K562 (cell line): ENCODE measurements around the gene NRXN3. TPM values are rescaled to one million over a fixed set of nuclear protein-coding genes. Genes with fewer than 3 reads are reported as not detected.

Experiments used
- ATAC-seq: fragments of 200-7000 bp; cut with Tn5 transposase; 3 replicates; pipeline ENCODE4 v1.9.1; 2020; ENCODE audit warnings: moderate library complexity
- BruUV-seq: library from RNA; stranded (reverse); fragments of 400-500 nt; replicated peaks from 2 replicates; lab custom pipeline; 2021; lab: Mats Ljungman, UMichigan
- CTCF ChIA-PET: fragments of 300-600 bp; formaldehyde crosslinking; extraction: SDS; loops from one replicate; lab custom pipeline; 2021; ENCODE audit warnings: low intra/inter-chr PET ratio; lab: Yijun Ruan, JAX
- POLR2A ChIA-PET: fragments of 300-600, 350-650 bp; sonication (Branson Sonifier 250); formaldehyde crosslinking; extraction: SDS; loops from one replicate; lab custom pipeline; 2021; ENCODE audit warnings: antibody characterized with exemption, inconsistent platforms; lab: Yijun Ruan, JAX
- DNase-seq, 4 experiments: peaks; one replicate each; pipeline versions ENCODE4 v3.0.0 to v3.0.0-alpha.2; 2011 to 2018; ENCODE audit warnings: low spot score in 3 of 4, mixed read lengths in 3 of 4; ENCODE audit errors: extremely low read depth in 1 of 4
- FAIRE-seq: peaks from 2 replicates; lab custom pipeline; 2011; peaks lifted over from hg19 to GRCh38; lab: Jason Lieb, UNC
- H2AFZ ChIP-seq: 2 replicates; pipeline ENCODE4 v1.6.0; 2011; ENCODE audit warnings: low read depth, low read length, control low read depth, inconsistent platforms
- H3K27ac ChIP-seq: fragments of 200-600 bp; 3 replicates; pipeline ENCODE4 v1.8.0; 2011; ENCODE audit warnings: low read depth, mild to moderate bottlenecking, control low read depth, inconsistent platforms, low read length, moderate library complexity, mixed read lengths; ENCODE audit errors: extremely low read depth
- H3K27me3 ChIP-seq, 2 experiments: fragments of 300-600 bp in 1 of 2; 2 replicates in 1 of 2; 3 replicates in 1 of 2; pipeline versions ENCODE4 v1.6.0 to v1.8.0; 2011; ENCODE audit warnings: inconsistent platforms in 2 of 2, low read length in 2 of 2, mild to moderate bottlenecking in 1 of 2, mixed read lengths in 1 of 2, moderate library complexity in 1 of 2; ENCODE audit not compliant: control insufficient read depth in 2 of 2, insufficient read depth in 2 of 2
- H3K36me3 ChIP-seq: fragments of 300-600 bp; 3 replicates; pipeline ENCODE4 v1.8.0; 2011; ENCODE audit warnings: mild to moderate bottlenecking, low read length, inconsistent platforms; ENCODE audit not compliant: control insufficient read depth, insufficient read depth
- H3K4me1 ChIP-seq, 2 experiments: fragments of 200-600 bp in 1 of 2; replicated peaks in 1 of 2; 2 replicates in 1 of 2; 3 replicates in 1 of 2; pipeline versions ENCODE4 v1.5.1 to v1.8.0; 2011; ENCODE audit warnings: inconsistent platforms in 2 of 2, low read length in 2 of 2, mild to moderate bottlenecking in 1 of 2, mixed read lengths in 1 of 2, moderate library complexity in 1 of 2; ENCODE audit not compliant: control insufficient read depth in 2 of 2, insufficient read depth in 2 of 2
- H3K4me2 ChIP-seq: 2 replicates; pipeline ENCODE4 v1.6.1; 2011; ENCODE audit warnings: low read length, control low read depth, inconsistent platforms, mixed read lengths; ENCODE audit not compliant: insufficient read depth
- H3K4me3 ChIP-seq: fragments of 200-600 bp; sonication (generic), shearing (Covaris generic); 2 replicates; pipeline ENCODE4 v1.5.1; 2016; ENCODE audit warnings: control low read depth, inconsistent platforms
- H3K79me2 ChIP-seq: fragments of 200-600 bp; 3 replicates; pipeline ENCODE4 v1.8.0; 2011; ENCODE audit warnings: low read length, inconsistent platforms; ENCODE audit not compliant: control insufficient read depth, insufficient read depth
- H3K9ac ChIP-seq, 2 experiments: 2 replicates each; pipeline versions ENCODE4 v1.6.0 to v1.6.1; 2011; ENCODE audit warnings: low read depth in 2 of 2, low read length in 2 of 2, control low read depth in 1 of 2, inconsistent platforms in 1 of 2, mild to moderate bottlenecking in 1 of 2, mixed read lengths in 1 of 2; ENCODE audit not compliant: insufficient read depth in 1 of 2
- H3K9me1 ChIP-seq: one replicate; pipeline ENCODE4 v1.6.0; 2011; ENCODE audit warnings: inconsistent platforms, mild to moderate bottlenecking, low read length, moderate library complexity; ENCODE audit not compliant: control insufficient read depth, insufficient read depth
- H3K9me3 ChIP-seq: replicated peaks from 2 replicates; pipeline ENCODE4 v1.5.1; 2011; ENCODE audit warnings: low read depth, low read length, inconsistent platforms; ENCODE audit not compliant: control insufficient read depth, insufficient read depth
- H4K20me1 ChIP-seq: replicated peaks from 2 replicates; pipeline ENCODE4 v1.6.1; 2011; ENCODE audit warnings: low read length, inconsistent platforms, mixed read lengths; ENCODE audit not compliant: control insufficient read depth, insufficient read depth
- ARID2 ChIP-seq: fragments of 450-650 bp; IDR thresholded peaks from 2 replicates; pipeline ENCODE4 v1.6.1; 2017; ENCODE audit warnings: antibody characterized with exemption, mild to moderate bottlenecking
- CCAR2 ChIP-seq: fragments of 200-400 bp; formaldehyde crosslinking; IDR thresholded peaks from 2 replicates; pipeline ENCODE4 v1.6.1; 2017; ENCODE audit warnings: mild to moderate bottlenecking, low read depth, low read length
- CHAMP1 ChIP-seq: fragments of 450-650 bp; IDR thresholded peaks from 2 replicates; pipeline ENCODE4 v1.6.1; 2016; ENCODE audit warnings: mild to moderate bottlenecking
- ELF4 ChIP-seq: fragments of 450-650 bp; formaldehyde crosslinking; IDR thresholded peaks from 2 replicates; pipeline ENCODE4 v1.4.0; 2022; ENCODE audit warnings: missing genetic modification characterization
- FOSL1 ChIP-seq: fragments of 200-800 bp; sonication (Bioruptor generic); conservative IDR thresholded peaks from 2 replicates; pipeline ENCODE4 v1.6.1; 2016; ENCODE audit warnings: missing genetic modification characterization, missing compliant biosample characterization
- HMG20B ChIP-seq: fragments of 250-450 bp; sonication (Bioruptor Pico); IDR thresholded peaks from 2 replicates; pipeline ENCODE4 v1.5.0; 2021; ENCODE audit warnings: mild to moderate bottlenecking
- LARP7 ChIP-seq: fragments of 450-650 bp; IDR thresholded peaks from 2 replicates; pipeline ENCODE4 v1.6.1; 2016
- MAFK ChIP-seq: IDR thresholded peaks from 2 replicates; pipeline ENCODE4 v1.6.1; 2011; ENCODE audit warnings: low read length, improper control_type of control experiment
- NCOA2 ChIP-seq, 2 experiments: fragments of 450-650 bp; IDR thresholded peaks; 2 replicates each; pipeline ENCODE4 v1.6.1; 2018; ENCODE audit warnings: mild to moderate bottlenecking in 2 of 2, moderate library complexity in 1 of 2; ENCODE audit not compliant: partially characterized antibody in 2 of 2
- PTBP1 ChIP-seq: fragments of 200-400 bp; formaldehyde crosslinking; IDR thresholded peaks from 2 replicates; pipeline ENCODE4 v1.6.1; 2017; ENCODE audit warnings: low read depth, low read length
- RCOR1 ChIP-seq, 2 experiments: IDR thresholded peaks; 2 replicates each; pipeline ENCODE4 v1.6.1; 2012; ENCODE audit warnings: low read depth in 2 of 2, low read length in 2 of 2, borderline replicate concordance in 1 of 2, improper control_type of control experiment in 1 of 2
- TAF1 ChIP-seq: IDR thresholded peaks from 2 replicates; pipeline ENCODE4 v1.6.1; 2011; ENCODE audit warnings: mild to moderate bottlenecking, low read length, moderate library complexity; ENCODE audit not compliant: insufficient read depth, control insufficient read depth, severe bottlenecking; ENCODE audit errors: extremely low read depth
- TCF7 ChIP-seq: sonication (generic); IDR thresholded peaks from 2 replicates; pipeline ENCODE4 v1.6.1; 2016; ENCODE audit warnings: antibody characterized with exemption, borderline replicate concordance
- ZNF551 ChIP-seq: fragments of 250-450 bp; sonication (Bioruptor Pico); IDR thresholded peaks from 2 replicates; pipeline ENCODE4 v1.5.0; 2021; ENCODE audit warnings: mild to moderate bottlenecking, moderate library complexity
- ZNF586 ChIP-seq: fragments of 450-650 bp; formaldehyde crosslinking; conservative IDR thresholded peaks from 2 replicates; pipeline ENCODE4 v1.4.0; 2020; ENCODE audit warnings: mild to moderate bottlenecking, moderate library complexity
- ZNF785 ChIP-seq: fragments of 250-450 bp; sonication (Bioruptor Pico); IDR thresholded peaks from 2 replicates; pipeline ENCODE4 v1.4.0; 2020; ENCODE audit warnings: mild to moderate bottlenecking
- WGBS: fragments of 100-300 bp; shearing (Covaris generic); methylation state at CpG from one replicate; pipeline ENCODE4 v1.1.6; 2016; ENCODE audit warnings: low coverage, mixed read lengths; ENCODE audit not compliant: insufficient coverage; ENCODE audit errors: missing lambda C conversion rate; 5-methylcytosine and 5-hydroxymethylcytosine counted together
- in situ Hi-C: fragments of 300-500 bp; cut with MboI; formaldehyde crosslinking; loops from 4 replicates; pipeline ENCODE4 v1.15.0; 2018; ENCODE audit warnings: inconsistent platforms, mixed read lengths
- intact Hi-C: fragments of 100-400 bp; cut with micrococcal nuclease; formaldehyde crosslinking; loops from 2 replicates; pipeline ENCODE4 v1.14.2; 2022
- polyA plus RNA-seq, 8 experiments: library from polyadenylated mRNA; depleted of rRNA in 4 of 8; stranded (reverse) in 5 of 8; unstranded in 3 of 8; fragments of >200 nt; fragmentation: Nextera tagmentation in 2 of 8; fragmentation: Illumina TruSeq in 1 of 8; extraction: Ambion mirVana in 2 of 8; extraction: Trizol in 1 of 8; gene quantifications; 2 replicates each; pipeline versions ENCODE4 v1.2.1 to v1.2.3, GENCODE V29; 2011 to 2014; ENCODE audit warnings: inconsistent platforms in 1 of 8, missing spikeins in 1 of 8
- total RNA-seq, 7 experiments: library from RNA; depleted of rRNA in 6 of 7; stranded (reverse); fragments of >200 nt in 6 of 7; fragmentation: Illumina TruSeq in 2 of 7; extraction: Trizol in 2 of 7; gene quantifications; 2 replicates each; pipeline versions ENCODE4 v1.2.1 to v1.2.3, GENCODE V29; 2011 to 2021; ENCODE audit warnings: low replicate concordance in 1 of 7

Gene NRXN3
- total and polyA plus RNA-seq, 9 of the 15 experiments (the other 6 are each of a cell fraction or from before 2014, with no cell fraction given), result 0.09 TPM; not detected in 8

DNA sequence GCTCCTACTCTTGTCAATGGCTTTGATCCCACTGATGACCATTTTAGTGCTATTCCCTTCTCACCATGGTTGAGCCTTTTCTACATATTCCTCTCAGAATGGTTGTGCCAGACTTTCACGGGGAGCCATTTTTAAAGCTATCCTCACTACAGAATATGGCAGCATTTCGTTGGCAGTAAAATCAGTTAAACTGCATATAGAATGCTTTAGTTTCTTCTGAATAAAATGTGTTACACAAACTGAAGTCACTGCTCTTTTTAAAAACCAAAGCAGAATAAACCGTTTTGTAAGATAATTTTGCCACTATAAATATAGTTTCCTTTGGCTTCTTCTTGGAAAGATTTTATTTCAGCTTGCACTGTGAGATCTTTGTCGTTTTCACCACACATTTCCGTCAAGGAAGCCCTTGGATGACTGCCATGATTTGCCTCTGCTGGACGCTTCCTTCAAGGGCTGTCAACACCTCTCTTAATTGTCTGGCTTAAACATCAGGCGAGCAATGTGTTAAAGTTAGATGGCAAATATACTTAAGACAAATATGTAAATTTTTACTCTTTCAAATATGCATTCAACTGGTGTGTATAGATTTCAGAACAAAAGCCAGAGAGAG, 1416.9 kb downstream of the NRXN3 start:
- H3K36me3 ChIP-seq, result no peaks in the 10 kb centered on the region

More for the DNA sequence above, 1416.9 kb downstream of the NRXN3 start:
- no peak overlapping the region for H2AFZ ChIP-seq
- FAIRE-seq, result no peak
- no peaks in the 10 kb centered on the region for H3K9me3 ChIP-seq
- intact Hi-C loops (no loop called here), in situ Hi-C loops (no loop called here)
- H4K20me1 ChIP-seq, result no peaks in the 10 kb centered on the region
- no peak overlapping the region for H3K9ac ChIP-seq
- no peaks in the 10 kb centered on the region for H3K27me3 ChIP-seq
- H3K4me3 ChIP-seq, result no peak overlapping the region
- H3K4me1 ChIP-seq, result no peaks in the 10 kb centered on the region
- POLR2A ChIA-PET, result no interaction called here
- no peak overlapping the region for H3K27ac ChIP-seq
- CTCF ChIA-PET, result no interaction called here
- BruUV-seq, result no TSS peak
- DNase-seq, result no peak
- 0% methylated on average over 7 of the region's 7 CpGs for WGBS
- TF ChIP-seq MAFK (no peak), TAF1 (no peak), ELF4 (CRISPR knock-in tag) (no peak), PTBP1 (no peak), TCF7 (no peak), CHAMP1 (no peak), ZNF586 (CRISPR knock-in tag) (no peak), ZNF785 (CRISPR knock-in tag) (no peak), ARID2 (no peak), LARP7 (no peak), HMG20B (CRISPR knock-in tag) (no peak), NCOA2 (IDR thresholded peaks at IDR 0.05; ENCODE audit: partially characterized antibody in 2 of 2) (no peak), CCAR2 (no peak), FOSL1 (no peak), ZNF551 (CRISPR knock-in tag) (no peak), RCOR1 (IDR thresholded peaks at IDR 0.05; ENCODE audit: borderline replicate concordance in 1 of 2, low read depth in 2 of 2, low read length in 2 of 2) (no peak)
- H3K4me2 ChIP-seq, result no peak overlapping the region
- ATAC-seq, result no peak
- H3K9me1 ChIP-seq, result no peaks in the 10 kb centered on the region
- H3K79me2 ChIP-seq, result no peaks in the 10 kb centered on the region
